Heart left ventricle (tissue), 16 donors: ENCODE measurements around the gene CRIP1. TPM values are rescaled to one million over a fixed set of nuclear protein-coding genes. Genes with fewer than 3 reads are reported as not detected.

Source experiments
- ATAC-seq, 4 donors: fragments of 200-7000 bp; cut with Tn5 transposase; one replicate each; pipeline ENCODE4 v1.9.1; 2020 to 2022; ENCODE audit warnings: moderate library complexity in 4 of 4, mild to moderate bottlenecking in 3 of 4, moderate number of reproducible peaks in 1 of 4
- DNase-seq, 5 donors: peaks; one replicate each; pipeline ENCODE4 v3.0.0-alpha.2; 2020
- H3K27ac ChIP-seq, 12 donors: fragments of 200-600 bp; sonication (generic) in 4 of 12; one replicate each; pipeline versions ENCODE4 v1.5.0 to v1.8.0; 2016 to 2022; ENCODE audit warnings: mild to moderate bottlenecking in 2 of 12
- H3K27me3 ChIP-seq, 9 donors: fragments of 200-600 bp; sonication (generic) in 2 of 9; one replicate each; pipeline versions ENCODE4 v1.5.1 to v1.8.0; 2016 to 2022; ENCODE audit warnings: mild to moderate bottlenecking in 3 of 9
- H3K36me3 ChIP-seq, 9 donors: fragments of 200-600 bp; sonication (generic) in 2 of 9; one replicate each; pipeline versions ENCODE4 v1.5.0 to v1.8.0; 2018 to 2022; ENCODE audit warnings: mild to moderate bottlenecking in 2 of 9
- H3K4me1 ChIP-seq, 12 donors: fragments of 200-600 bp; sonication (generic) in 4 of 12; one replicate each; pipeline versions ENCODE4 v1.5.0 to v1.8.0; 2016 to 2022; ENCODE audit warnings: mild to moderate bottlenecking in 3 of 12
- H3K4me3 ChIP-seq, 12 donors: fragments of 200-600 bp; sonication (generic) in 4 of 12; one replicate each; pipeline versions ENCODE4 v1.5.0 to v1.8.0; 2017 to 2022; ENCODE audit warnings: mild to moderate bottlenecking in 9 of 12, moderate library complexity in 4 of 12
- H3K9me3 ChIP-seq, 12 donors: fragments of 200-600 bp; sonication (generic) in 4 of 12; one replicate each; pipeline versions ENCODE4 v1.5.0 to v1.8.0; 2016 to 2022; ENCODE audit warnings: mild to moderate bottlenecking in 1 of 12
- CTCF ChIP-seq, 12 donors: fragments of 200-600 bp; sonication (generic) in 4 of 12; IDR thresholded peaks; one replicate each; pipeline versions ENCODE4 v1.5.0 to v1.8.0; 2018 to 2022; ENCODE audit warnings: antibody characterized with exemption in 12 of 12, mild to moderate bottlenecking in 5 of 12
- POLR2A ChIP-seq, 2 donors: fragments of 450-650 bp; IDR thresholded peaks; one replicate each; pipeline ENCODE4 v1.6.1; 2017; ENCODE audit warnings: antibody characterized with exemption in 2 of 2, mild to moderate bottlenecking in 2 of 2, moderate library complexity in 2 of 2
- WGBS, 4 donors: extraction: QIAGEN DNeasy Blood & Tissue Kit in 2 of 4; methylation state at CpG; one replicate each; pipeline versions ENCODE4 v1.1.5 to v1.1.7; 2013 to 2018; 5-methylcytosine and 5-hydroxymethylcytosine counted together
- intact Hi-C, 10 donors: fragments of 100-400 bp; cut with DNase I; formaldehyde crosslinking; loops; one replicate each; pipeline versions ENCODE4 v1.11.1 to v1.14.2; 2022
- polyA plus RNA-seq, 2 donors: library from polyadenylated mRNA; stranded (reverse); fragments of 200-250 nt; gene quantifications; one replicate each; pipeline ENCODE4 v1.2.3, GENCODE V29; 2013
- total RNA-seq, 9 donors: library from RNA; depleted of rRNA in 2 of 9; stranded (reverse); fragments of >200 nt in 2 of 9; fragmentation: NEBNext Ultra II Directional in 3 of 9; extraction: Animal tissue kit (Norgen Biotek cat#: 25700) in 3 of 9; gene quantifications; one replicate each; pipeline versions ENCODE4 v1.1.0 to v1.2.4, GENCODE V29; 2016 to 2023
- donor health status: ischemic (EF 13 %, LVEDD 7.1; RV severe dilation, severe dysfunction).
- donor health status: healthy with polysubstance abuse.
- donor health status: DM: no; HTN: yes; CAD: no.
- donor health status: DM: no; HTN: no; CAD: no.
- donor health status: ischemic (EF 25% LVEDD 6.9; RV normal size, moderate dysfunction).
- donor health status: ischemic (EF 25% LVEDD 5.7; RV mildly dilated, moderate dysfunction).
- donor health status: healthy.
- donor health status: DM: yes; HTN: yes; CAD: no.
- donor health status: ischemic (EF 35%, LVEDD 5.7; RV mildly dilated, moderate dysfunction).
- donor health status: nonischemic (EF 11% LVEDD 7.7; RV severe dilation, severe dysfunction).
- donor health status: DM: yes; HTN: yes; CAD: no.
- donor health status: PGD.
- donor health status: ischemic (EF 29% LVEDD 5.4; RV normal size, mild dysfunction).
- donor health status: nonischemic (EF 23%, LVEDD 6.1; RV moderate dilation, normal function).

CRIP1 gene
- total and polyA plus RNA-seq, 11 donors, result 12.1 to 195 (median 62.3) TPM

GRCh38 chr14:105465209-105466031 lies 21.3 kb upstream of the CRIP1 start:
- peak; percentile 48 to 70 (median 58) for ATAC-seq
- peaks cover 0 to 65% (median 46%) of the 10 kb centered on the region in 12 donors for H3K4me1 ChIP-seq
- H3K27ac ChIP-seq, result peak overlapping the region; percentile 59 to 100 (median 96)

GRCh38 chr14:105466531-105467248 lies 20.0 kb upstream of the CRIP1 start:
- Histone ChIP-seq H3K4me3 (no peak overlapping the region), H3K9me3 (no peaks in the 10 kb centered on the region), H3K27me3 (no peaks in the 10 kb centered on the region), H3K27ac (peak overlapping the region; percentile 69 to 100 (median 96)), H3K36me3 (peaks cover 0 to 59% (median 35%) of the 10 kb centered on the region in 9 donors), H3K4me1 (peaks cover 0 to 78% (median 58%) of the 10 kb centered on the region in 12 donors)
- ATAC-seq (peak; percentile 57 to 67 (median 58)), DNase-seq (peak in 4 of 5 donors; percentile 83 to 94 (median 88))
- 42 to 75% (median 58%) methylated on average over 17 to 53 of the region's 53 CpGs for WGBS, 4 donors
- intact Hi-C loops, result no loop called here
- peak in 2 of 12 donors; percentile 2 to 6 for TF ChIP-seq CTCF (IDR thresholded peaks at IDR 0.05)
- TF ChIP-seq POLR2A (IDR thresholded peaks at IDR 0.05), result no peak

More at GRCh38 chr14:105465209-105466031, 21.3 kb upstream of the CRIP1 start:
- Histone ChIP-seq H3K27me3 (no peaks in the 10 kb centered on the region), H3K4me3 (peak overlapping the region in 1 of 12 donors; percentile 11), H3K36me3 (peaks cover 0 to 70% (median 47%) of the 10 kb centered on the region in 9 donors), H3K9me3 (no peaks in the 10 kb centered on the region)
- no peak for TF ChIP-seq CTCF (IDR thresholded peaks at IDR 0.05)
- TF ChIP-seq POLR2A (IDR thresholded peaks at IDR 0.05), result no peak
- WGBS, 4 donors, result 52 to 71% (median 63%) methylated on average over 11 to 20 of the region's 20 CpGs
- intact Hi-C loops, result no loop called here
- peak in 4 of 5 donors; percentile 77 to 88 (median 83) for DNase-seq

- H3K4me3 ChIP-seq, result no peak overlapping the region
- 65 to 77% (median 70%) methylated on average over 10 to 20 of the region's 20 CpGs for WGBS, 4 donors
- intact Hi-C loops, result no loop called here
Observed at GRCh38 chr14:105467249-105467941, 19.3 kb upstream of the CRIP1 start.

More at GRCh38 chr14:105467249-105467941, 19.3 kb upstream of the CRIP1 start:
- no peaks in the 10 kb centered on the region for H3K27me3 ChIP-seq
- peaks cover 0 to 85% (median 65%) of the 10 kb centered on the region in 12 donors for H3K4me1 ChIP-seq
- DNase-seq (peak in 1 of 5 donors; percentile 37), ATAC-seq (no peak)
- peaks cover 0 to 52% (median 29%) of the 10 kb centered on the region in 9 donors for H3K36me3 ChIP-seq
- H3K9me3 ChIP-seq, result no peaks in the 10 kb centered on the region
- H3K27ac ChIP-seq, result peak overlapping the region; percentile 60 to 100 (median 96)
- TF ChIP-seq POLR2A (IDR thresholded peaks at IDR 0.05) (no peak), CTCF (IDR thresholded peaks at IDR 0.05) (no peak)
